PC-3 (cell line): ENCODE data around the gene PPARD.

Source experiments
- EZH2 ChIP-seq: fragments of 300-600 bp; sonication (generic); IDR thresholded peaks from one replicate; pipeline ENCODE4 v1.6.1; 2017; ENCODE audit warnings: antibody characterized with exemption, mild to moderate bottlenecking, low read length; ENCODE audit not compliant: unreplicated experiment
- EZH2phosphoT487 ChIP-seq: fragments of 300-600 bp; sonication (generic); IDR thresholded peaks from 2 replicates; pipeline ENCODE4 v1.6.1; 2018; ENCODE audit warnings: mild to moderate bottlenecking, antibody characterized with exemption, low read length, borderline replicate concordance
- TF ChIP-seq, protein P1 (sequence below): fragments of 300-600 bp; sonication (generic); conservative IDR thresholded peaks from 2 replicates; pipeline ENCODE4 v1.5.1; 2017; ENCODE audit warnings: antibody characterized with exemption, low read depth, mild to moderate bottlenecking, low read length

DNA sequence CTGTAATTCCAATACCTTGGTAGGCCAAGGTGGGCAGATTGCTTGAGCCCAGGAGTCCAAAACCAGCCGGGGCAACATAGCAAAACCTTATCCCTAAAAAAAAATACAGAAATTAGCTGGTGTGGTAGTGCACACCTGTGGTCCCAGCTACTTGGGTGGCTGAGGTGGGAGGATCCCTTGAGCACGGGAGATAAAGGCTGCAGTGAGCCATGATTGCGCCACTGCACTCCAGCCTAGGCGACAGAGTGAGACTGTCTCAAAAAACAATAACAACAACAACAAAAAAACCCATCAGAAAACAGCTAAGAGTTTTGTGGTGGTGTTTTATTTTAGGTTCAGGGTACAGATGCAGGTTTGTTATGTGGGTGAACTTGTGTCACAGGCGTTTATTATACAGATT lies 66.9 kb downstream of the PPARD start:
- TF ChIP-seq, protein P1, sequence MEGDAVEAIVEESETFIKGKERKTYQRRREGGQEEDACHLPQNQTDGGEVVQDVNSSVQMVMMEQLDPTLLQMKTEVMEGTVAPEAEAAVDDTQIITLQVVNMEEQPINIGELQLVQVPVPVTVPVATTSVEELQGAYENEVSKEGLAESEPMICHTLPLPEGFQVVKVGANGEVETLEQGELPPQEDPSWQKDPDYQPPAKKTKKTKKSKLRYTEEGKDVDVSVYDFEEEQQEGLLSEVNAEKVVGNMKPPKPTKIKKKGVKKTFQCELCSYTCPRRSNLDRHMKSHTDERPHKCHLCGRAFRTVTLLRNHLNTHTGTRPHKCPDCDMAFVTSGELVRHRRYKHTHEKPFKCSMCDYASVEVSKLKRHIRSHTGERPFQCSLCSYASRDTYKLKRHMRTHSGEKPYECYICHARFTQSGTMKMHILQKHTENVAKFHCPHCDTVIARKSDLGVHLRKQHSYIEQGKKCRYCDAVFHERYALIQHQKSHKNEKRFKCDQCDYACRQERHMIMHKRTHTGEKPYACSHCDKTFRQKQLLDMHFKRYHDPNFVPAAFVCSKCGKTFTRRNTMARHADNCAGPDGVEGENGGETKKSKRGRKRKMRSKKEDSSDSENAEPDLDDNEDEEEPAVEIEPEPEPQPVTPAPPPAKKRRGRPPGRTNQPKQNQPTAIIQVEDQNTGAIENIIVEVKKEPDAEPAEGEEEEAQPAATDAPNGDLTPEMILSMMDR = no peak
- TF ChIP-seq EZH2 = no peak
- TF ChIP-seq EZH2phosphoT487 = no peak
